HG02938 (cell line): ENCODE results near the gene CHN1.
A peak's percentile ranks its signal among the peaks of the same experiment; 100 is the strongest.

Experiments used
- ATAC-seq: cut with Tn5 transposase; IDR thresholded peaks from one replicate; pipeline ENCODE4 v1.9.1; 2021; ENCODE audit warnings: mild to moderate bottlenecking, moderate library complexity; ENCODE audit not compliant: unreplicated experiment

CHN1 gene

DNA sequence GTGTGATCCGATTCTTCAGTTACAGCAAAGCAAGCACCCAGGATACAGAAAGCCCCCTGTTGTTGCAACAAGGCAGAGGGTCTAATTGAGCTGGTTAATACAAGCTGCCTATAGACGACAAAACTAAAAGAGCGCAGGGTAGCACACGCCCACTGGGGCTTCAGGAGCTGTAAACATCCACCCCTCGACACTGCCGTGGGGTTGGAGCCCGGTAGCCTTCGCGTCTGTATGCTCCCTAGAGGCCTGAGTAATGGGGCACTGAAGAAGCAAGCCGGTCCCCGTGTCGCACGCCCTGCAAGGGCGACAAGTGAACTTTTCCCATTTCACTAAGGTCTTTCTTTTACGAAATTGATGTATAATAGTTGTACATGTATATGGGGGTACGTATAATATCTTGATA, 216.2 kb downstream of the CHN1 start:
- no peak for ATAC-seq

DNA sequence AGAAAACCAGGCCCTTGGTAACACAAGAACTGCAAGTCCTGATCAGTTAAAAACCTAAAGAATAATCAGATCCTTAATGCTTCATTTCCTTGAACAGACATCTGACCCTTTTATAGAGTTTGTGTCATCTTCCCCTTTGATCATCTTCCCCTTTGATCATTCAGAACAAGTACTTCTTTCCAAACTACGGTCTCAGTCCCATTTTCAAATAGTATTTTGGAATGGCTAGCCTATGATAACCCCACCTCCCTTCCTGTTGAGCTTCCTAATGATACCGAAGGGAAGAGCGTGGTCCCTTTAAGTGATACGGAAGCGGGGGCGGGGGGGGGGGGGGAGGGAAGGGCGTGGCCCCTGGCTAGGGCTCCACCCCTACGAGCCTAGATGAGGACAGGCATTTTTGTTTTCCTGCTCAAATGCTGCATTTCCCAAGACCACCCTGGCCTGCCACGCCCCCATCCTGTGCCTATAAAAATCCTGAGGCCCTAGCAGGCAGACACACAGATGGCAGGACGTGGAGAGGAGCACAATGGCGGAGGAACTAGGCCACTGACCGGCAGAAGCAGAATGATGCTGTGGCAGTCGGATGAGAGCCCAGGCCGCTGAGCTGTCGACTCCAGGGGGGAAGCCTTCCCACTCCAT, 216.8 kb downstream of the CHN1 start:
- ATAC-seq: no peak

DNA sequence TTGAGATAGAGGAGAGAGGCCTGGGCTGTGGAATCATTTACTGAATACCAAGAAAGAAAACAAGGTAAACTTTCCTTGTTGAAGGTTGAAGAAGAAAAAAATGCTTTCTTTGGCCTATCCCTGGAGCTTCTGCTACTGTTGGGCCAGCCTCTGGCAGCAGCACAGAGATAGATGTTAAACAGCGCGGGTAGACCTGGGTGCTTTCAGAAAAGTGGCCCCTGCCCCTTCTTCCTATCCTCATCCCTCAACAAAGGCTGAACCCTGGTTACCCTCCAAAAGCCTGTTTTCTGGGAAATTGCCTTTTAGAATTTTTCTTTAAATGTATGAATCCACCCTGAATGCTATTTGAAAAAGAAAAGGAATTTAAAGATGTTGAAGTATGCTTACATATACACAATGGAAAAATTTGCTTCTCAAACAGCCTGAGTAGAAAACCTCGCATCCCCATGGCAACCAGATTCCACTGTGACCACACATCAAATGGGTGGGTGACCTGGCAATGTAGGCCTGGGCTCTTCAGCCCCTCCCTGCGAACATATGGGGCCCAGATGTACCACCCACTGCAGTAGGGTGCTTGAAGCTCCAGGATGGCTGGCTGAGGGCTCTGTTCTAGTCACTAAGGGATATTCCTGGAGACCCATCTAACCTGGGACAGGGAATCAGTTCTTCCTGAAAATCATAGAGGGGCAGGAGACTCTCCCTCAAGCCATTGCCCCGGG, 217.5 kb downstream of the CHN1 start:
- ATAC-seq: no peak

DNA sequence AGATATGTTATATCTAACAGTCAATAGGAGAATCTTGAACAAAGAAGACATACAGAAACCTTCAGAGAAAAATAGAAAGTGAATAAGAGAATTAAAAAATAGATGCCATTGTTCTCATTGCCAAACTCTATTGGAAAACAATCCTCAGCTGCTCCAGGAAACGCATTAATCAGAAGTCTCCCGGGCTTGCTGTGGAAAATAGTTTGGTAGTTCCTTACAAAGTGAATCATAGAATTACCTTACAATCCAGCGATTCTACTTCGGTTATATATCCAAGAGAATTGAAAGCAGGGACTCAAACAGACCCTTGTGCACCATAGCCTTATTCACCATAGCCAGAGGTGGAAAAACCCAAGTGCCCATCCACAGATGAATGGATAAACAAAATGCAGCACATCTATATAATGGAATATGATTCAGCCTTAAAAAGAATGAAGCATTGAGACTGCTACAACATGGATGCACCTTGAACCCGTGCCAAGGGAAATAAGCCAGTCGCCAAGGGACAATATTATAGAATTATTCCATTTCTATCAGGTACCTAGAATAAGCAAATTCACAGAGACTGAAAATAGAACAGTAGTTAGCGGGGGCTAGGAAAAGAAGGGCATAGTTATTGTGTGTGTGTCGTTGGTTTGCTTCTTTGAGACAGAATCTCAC, 219.0 kb downstream of the CHN1 start:
- ATAC-seq: no peak

DNA sequence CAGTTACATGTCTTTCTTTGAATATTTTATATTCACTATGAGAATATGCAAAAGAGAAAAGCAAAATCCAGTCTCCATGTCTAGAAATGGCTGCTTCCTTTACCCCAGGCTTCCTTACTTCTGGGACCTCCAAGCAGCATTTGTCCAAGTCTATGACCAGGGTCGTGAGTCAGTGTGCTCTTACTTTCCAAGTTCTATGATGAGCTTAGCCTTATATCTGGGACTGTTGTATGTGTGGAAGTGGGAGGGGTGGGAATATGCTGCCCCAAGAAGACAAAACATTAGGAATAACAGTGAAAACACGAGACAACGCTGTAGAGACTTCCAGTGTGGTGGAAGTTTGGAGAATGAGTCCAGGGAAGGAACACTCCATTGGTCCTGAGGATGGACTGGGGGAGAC, 219.7 kb downstream of the CHN1 start:
- ATAC-seq: no peak

DNA sequence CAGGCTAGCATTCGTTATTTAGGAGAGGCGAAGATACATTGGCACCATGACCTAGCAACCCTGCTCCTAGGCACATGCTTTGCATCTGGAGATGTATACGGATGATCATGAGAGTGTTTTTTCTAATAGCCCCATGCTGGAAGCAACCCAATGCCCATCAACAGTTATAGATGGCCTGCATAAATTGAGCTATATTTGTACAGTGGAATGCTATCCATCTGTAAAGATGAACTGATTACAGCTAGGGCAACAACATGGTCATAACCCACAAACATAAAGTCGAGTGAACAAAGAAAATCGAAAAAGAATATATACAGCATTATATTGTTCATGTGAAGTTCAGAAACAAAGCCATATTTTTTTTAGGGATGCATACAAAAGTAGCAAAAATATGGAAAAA, 220.3 kb downstream of the CHN1 start:
- ATAC-seq: no peak

DNA sequence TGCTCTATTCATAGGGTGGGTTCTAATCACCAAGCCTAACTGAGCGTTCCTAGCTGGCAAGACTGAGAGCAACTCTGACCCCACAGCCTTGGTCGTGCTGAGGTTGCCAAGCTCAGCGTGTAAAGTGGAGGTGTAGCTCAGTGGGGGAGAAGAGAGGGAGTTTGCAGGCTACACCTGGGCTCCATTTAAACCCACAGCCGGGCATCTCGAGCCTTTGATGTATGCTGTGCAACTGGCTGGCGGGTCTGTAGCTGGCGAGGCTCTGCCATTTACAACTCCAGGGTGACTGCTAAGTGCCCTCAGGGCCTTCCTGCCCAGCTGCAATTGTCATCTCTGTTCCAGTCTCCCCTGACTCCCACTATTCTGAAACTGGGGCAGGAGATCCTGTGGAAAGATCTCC, 220.9 kb downstream of the CHN1 start:
- no peak for ATAC-seq

DNA sequence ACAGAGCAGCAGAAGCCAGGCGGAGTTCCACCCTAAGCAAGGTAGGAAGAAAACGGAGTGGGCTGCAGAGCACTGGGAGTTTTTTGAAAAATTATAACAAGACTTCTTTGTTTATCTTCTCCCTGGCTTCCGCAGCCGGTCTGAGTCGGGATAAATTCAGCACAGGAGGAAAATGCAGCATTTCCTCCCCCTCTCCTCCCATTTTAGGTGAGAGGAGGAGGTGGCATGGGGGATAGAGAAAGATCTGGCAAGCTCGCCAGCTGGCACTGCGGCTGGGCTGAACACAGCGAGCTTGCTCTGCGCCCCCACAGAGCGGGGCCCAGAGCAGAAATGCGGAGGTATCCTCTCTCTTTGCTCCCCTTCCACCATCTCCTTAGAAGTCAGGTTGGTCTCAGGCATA, 223.2 kb downstream of the CHN1 start:
- no peak for ATAC-seq

DNA sequence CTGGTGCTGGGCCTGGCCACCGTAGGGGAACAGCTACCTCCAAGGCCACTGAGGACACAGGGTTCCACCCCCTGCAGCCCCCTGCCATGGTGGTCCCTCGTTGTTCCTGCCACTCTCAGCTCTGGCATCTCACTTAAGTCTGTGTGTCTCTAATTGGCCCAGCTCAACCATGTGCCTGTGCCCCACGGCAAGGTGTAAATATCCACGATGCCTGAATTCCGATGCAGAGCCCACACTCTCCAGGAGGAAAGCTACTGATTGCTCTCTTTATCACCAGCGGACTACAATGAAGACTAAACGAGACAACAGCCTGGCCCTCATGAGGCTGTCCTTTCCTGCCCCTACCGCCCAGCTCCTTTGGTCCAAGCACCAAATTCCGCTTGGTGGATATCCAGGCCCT, 223.9 kb downstream of the CHN1 start:
- ATAC-seq: no peak

DNA sequence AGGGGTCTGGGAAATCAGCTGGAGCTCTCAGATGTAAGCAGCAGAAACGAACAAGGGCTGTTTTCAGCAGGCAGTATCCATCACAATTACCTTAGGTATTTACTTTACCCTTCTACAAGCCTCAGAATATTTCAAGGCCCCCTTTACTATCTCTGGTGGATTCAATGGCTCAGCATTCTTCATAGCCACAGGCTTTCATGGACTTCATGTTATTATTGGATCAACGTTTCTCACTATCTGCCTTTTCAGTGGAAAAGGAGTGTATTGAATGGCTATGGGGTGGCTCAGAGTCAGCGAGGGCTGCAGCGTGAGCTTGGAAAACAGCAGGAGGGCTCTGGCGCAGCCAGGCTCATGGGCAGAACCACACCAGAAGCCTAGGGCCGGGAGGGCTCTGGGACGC, 224.3 kb downstream of the CHN1 start:
- no peak for ATAC-seq

DNA sequence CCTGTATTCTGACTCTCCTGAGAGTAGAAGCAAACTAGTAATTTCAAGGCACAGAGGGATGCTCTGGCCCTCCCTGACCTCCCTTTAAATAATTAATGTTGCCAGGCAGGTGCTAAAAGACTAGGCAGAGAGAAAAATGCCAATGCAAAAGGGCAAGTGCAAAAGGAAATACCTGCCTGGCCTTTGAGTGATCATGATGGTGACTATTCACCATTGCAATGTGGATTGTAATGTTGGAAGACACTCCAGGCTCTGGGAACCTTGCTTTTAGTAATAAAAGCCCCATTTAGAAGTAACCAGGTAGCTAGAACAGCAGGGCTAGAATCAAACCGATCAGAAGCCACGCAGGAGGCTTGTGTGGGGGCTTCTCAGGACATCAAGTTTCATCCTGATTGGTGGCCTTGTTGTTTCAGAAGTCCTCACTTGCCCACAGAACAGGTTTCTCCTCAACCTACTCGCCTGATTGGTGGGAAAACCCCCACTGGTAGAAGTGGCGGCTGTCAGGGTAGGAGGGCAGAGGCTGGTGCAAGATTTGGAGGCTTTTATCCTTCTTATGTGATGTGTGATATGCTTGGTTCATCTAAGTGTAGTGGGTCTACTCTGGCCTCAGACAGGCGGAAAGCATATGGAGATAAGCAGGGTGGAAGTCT, 224.9 kb downstream of the CHN1 start:
- no peak for ATAC-seq

DNA sequence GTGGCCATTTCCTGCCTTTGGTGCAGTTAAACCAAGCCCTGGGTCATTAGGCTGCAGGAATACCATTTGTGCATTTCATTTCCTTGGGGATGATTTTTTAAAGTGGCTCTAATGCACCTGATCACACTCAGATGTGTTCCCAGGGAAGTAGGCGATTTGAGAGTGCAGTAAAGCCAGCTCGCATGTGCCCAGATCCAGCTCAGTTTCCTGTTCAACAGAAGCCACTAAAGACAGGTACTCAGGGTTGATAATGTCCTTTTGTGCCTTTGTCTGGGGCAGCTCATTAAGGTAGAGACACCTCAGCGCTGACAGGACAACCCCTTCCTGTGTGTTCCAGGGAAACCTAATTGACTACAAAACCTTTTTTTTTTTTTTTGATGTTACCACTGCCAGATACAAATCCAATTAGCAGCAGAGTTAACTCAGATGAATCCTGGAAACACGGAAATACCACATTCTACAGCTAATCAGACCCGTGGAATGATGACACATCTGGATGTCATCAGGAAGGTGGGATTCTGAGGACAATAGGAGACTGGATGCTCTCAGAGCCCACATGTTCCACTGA, 225.7 kb downstream of the CHN1 start:
- ATAC-seq: no peak

DNA sequence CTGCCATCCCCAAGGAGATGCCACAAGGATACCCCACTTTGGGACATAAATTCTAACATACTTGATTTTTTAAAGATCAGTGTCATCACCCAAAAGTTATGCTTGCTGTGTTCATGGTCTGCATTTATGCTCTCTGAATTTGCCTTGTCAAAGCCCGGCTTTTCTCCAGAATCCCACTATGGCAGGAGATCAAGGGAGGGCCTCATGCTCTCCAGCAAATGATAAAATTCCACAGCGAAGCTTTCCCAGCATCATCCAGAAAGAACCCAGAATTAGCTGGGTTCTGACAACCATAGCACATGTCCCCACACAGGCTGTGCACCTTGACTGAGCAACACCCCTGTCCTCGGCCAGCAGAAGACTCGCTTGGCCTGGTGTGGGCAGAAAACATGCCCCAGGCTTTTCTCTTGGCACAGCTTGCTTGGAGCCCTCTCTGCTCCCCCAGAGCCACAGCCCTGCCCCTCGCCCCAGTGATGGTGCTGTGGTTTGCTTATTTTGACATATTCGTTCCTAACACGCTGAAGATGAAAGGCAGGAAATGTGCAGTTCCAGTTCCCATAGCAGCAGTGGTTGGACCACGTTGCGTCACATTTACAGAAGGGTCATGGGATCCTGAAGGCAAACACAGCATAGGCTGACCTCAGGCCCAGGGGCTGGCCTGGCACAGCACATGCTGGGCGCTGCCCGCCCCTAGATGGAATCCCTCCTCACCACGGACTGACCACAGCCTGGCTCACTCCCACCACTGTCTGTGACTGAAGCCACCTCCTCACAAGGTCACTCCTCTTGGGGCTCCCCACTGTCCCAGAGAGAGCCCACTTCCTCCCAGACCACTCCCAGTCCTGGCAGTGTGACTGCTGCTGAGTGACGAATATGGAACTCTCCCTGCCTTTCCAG, 226.8 kb downstream of the CHN1 start:
- peak; percentile 53 for ATAC-seq

DNA sequence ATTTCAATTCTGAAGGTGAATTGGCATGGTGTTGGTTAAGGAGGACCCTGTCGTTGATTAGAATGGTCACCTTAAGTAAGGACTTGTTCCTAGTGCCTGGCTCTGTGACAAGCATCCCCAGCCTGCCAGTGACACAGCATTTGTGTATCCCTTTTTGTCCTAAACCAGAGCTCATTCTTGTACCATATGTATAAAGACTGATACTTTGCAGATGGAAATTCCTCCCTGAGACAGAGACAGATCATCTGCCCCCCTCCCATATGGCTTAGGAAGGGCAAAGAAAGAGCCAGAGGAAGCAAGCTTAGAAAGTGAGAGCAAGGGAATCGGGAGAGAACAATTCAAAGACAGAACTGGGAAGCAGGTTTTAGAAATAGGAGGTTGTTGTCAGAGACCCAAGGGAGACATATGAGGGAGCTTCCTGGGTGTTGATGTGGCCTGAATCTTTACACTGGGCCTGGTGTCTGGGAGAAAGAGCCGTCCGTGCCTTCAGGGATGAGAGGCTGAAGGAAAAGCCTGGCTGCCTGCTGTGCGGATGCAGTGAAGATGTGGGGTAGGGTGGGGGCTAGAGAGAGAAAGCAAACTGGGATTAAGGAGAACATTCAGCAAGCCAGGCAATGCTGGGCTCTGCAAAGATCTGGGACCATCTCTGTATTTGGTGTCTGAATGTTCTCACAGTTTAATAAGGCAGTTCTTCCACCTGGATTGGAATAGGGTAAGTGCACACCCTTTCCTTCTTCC, 227.7 kb downstream of the CHN1 start:
- ATAC-seq: no peak

DNA sequence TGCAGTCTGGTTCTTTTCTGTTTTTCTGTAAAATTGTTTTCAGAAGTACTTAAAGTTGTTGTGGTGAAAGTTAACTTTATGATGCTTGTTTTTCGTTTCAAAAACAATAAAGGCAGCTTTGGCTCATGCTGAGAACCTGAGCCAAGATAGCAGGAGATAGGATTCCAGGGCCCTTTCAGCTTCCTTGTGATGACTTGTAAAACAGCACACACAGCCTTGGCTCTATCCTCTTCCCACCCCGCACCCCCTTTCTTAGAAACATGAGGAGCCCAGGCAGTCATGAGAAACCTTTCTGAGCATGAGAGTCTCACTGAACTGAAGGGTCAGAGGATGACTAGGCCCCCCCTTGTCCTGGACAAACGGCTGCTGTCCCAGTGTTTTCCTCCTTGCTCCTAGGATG, 228.5 kb downstream of the CHN1 start:
- no peak for ATAC-seq

DNA sequence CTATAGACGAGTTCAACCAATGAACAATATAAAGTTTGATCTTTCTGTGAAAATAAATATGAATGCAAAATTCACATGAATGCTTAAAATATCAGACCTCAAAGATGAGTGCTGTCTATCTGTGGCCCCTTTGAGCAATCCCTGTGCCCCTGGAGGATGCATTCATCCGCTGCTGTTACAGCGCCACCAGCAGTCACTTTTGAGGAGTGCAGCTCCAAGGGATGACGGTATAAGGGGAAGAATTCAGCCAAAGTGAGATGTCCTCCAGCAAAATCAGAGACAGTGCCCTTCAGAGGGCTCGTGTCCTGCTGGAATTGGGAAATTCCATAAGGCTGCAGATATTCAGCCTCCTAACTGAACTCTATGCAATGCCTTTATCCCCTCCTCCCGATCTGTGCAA, 229.0 kb downstream of the CHN1 start:
- no peak for ATAC-seq

DNA sequence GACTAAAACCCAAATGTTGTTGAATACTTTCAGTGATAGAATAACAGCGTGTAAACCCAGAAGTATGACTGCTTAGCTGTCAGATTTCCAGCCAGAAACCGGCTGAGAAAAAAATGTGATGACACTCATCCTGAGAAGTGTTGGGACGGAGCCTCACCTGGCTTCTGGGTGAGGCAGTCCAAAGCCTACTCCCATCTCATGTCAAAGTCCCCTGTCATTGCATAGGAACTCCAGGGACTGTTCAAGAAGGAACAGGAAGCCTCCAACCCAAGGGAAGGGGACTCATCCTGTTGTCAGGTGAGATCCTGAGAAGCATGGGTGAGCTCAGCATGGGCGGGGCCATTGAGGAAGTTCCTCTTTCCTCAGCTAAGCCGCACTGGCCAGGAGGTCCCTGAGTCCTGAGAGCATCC, 229.6 kb downstream of the CHN1 start:
- no peak for ATAC-seq

DNA sequence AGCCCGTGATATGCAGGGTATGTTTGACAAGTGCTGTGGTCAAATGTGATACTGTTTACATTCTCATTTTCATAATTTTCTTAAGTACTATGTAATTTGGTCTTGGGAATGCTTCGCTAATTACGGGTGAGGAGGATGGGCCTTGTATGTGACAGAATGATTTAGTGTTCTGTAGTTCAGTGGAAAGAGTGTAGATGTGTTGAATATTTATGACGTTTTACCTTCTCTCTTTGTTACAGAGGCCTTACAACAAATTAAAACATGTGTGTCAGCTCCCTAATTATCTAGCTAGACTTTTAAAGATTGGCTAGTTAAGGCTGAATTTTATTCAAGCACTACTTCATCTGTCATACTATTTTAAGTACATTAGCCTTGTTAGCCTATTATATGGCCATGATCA, 230.3 kb downstream of the CHN1 start:
- no peak for ATAC-seq

DNA sequence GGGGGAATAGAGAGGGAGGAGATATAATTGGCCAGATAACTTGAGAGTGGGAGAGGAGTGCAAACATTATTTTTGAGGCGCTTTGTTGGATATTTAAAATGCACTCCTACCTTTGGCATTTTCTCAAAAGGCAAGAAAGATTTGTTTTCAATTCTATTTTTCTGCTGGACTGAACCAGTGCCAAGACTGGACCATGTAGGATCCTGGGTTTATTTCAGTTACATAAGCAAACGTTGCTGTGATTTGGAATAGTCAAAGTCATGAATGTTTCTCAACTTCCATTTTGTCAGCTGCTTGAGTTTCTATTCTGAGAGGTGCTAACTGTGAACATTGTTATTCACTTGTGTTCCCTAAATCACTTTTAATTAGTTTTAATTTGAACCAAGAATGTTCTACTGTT, 232.0 kb downstream of the CHN1 start:
- no peak for ATAC-seq

DNA sequence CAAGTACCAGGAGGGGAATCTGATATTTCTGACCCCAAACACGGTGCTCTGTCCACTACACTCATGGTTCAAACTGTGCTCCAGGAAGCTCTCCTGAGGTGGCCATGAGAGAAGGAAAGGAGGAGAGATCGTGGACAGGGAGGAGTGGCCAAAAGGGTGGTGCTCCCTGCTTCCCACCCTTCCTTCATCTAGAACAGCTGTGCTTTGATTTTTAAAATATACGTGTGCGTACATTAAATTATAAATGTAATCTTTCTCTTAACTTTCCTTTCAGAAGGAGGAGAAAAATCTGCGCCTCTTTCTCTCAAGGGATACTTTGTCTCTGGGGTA, 232.7 kb downstream of the CHN1 start:
- ATAC-seq: no peak
